ENCODE measurements around the gene CLDN5.
"Not testable (repeated sequence)": the region's sequence is repeated elsewhere in the genome, so short reads cannot be mapped to it uniquely, and the experiment has no call there.

Gene CLDN5

DNA sequence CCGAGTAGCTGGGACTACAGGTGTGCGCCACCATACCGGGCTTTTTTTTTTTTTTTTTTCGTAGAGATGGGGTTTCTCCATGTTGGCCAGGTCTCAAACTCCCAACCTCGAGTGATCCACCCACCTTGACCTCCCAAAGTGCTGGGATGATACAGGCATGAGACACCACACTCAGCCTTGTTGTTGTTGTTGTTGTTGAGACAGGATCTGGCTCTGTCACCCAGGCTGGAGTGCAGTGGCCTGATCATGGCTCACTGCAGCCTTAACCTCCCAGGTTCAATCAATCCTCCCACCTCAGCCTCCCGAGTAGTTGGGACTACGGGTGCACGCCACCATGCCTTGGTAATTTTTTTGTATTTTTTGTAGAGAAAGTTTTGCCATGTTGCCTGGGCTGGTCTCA is 23.4 kb upstream of the CLDN5 start:
- DNase-seq (ENCODE audit: low read depth), result no peak

DNA sequence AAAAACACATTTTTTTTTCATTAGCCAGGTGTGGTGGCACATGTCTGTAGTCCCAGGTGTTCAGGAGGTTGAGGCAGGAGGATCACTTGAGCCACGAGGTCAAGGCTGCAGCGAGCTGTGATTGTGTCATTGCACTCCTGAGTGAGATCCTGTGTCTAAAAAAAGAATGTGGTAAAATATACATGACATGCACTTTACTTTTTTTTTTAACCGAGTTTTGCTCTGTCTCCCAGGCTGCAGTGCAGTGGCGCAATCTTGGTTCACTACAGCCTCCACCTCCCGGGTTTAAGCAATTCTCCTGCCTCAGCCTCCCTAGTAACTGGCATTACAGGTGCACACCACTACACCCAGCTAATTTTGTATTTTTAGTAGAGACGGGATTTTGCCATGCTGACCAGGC is 22.5 kb upstream of the CLDN5 start:
- DNase-seq (ENCODE audit: low read depth), result no peak

DNA sequence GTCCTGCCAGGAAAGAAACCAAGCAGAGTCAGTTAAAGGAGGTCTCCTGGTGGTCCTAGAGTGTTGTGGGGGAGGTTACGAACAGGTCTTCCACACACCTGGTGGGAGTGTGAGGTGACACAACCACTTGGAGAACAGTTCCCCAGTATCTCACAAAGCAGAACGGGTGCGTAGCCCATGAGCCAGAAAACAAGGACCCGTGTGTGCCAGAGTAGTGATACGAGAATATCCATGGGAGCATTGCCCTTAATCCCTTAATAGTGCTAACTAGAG is 21.7 kb upstream of the CLDN5 start:
- no peak for DNase-seq (ENCODE audit: low read depth)

DNA sequence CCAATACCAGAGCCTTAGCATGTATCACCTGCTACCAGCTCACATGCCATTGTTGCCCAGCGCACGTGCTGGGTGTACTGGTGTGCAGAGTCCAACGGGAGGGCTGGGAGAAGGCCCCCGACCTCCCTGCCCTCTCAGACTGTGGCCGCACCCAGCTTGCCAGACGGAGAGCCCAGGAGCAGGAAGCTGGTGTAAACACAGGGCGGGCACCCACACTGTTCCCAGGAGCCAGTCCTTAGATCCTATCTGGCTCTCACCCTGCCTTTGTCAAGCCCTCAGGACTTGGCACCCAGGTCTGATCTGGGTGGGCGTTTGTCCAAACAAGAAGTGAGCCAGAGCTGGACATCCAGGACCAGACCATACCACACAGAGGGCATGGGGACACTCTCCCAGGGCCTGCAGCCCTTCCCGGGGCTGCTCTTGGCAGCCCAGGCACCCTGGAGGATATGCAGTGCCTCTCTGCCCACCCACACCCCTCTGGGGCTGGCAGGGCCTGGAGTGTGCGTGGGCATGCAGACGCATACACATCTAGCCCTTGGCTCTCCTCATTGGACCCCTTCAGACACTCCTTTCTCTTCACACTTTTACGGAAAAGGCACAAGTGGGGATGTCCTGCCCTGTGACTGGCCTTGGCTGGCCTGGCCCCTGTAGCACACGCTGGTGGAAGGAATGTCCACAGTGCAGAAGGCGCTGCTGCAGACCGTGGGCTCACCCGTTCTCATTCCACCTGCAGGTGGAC is 19.9 kb upstream of the CLDN5 start:
- no peak for DNase-seq (ENCODE audit: low read depth)

DNA sequence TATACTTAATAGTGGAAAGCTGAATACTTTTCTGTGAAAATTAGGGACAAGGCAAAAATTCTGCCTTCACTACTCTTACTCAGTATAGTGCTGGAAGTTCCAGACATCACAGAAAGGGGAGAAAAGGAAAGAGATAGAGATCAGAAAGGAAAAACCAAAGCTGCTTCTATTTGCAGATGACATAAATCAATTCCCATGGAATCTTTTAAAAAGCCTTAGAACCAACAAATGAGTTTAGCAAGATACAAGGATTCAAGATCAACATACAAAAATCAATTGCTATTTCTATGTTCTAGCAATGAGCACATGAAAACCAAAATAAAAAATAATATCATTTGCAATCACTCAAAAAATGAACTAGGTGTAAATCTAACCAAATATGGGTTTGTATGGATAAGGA is 16.2 kb upstream of the CLDN5 start:
- no peak for DNase-seq (ENCODE audit: low read depth)

DNA sequence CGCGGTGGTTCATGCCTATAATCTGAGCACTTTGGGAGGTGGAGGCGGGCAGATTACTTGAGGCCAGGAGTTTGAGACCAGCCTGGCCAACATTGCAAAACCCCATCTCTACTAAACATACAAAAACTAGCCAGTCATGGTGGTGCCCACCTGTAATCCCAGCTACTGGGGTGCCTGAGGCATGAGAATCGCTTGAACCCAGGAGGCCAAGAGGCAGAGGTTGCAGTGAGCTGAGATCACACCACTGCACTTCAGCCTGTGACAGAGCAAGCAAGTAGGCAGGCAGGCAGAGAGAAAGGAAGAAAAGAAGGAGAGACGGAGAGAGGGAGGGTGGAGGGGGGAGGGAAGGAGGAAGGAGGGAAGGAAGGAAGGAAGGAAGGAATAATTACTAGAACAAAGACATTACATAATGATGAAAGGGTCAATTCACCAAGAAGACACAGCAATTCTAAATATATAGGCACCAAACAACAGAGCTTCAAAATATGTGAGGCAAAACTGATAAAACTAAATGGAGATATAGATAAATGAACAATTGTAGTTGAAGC is 13.8 kb upstream of the CLDN5 start:
- DNase-seq (ENCODE audit: low read depth), result no peak

DNA sequence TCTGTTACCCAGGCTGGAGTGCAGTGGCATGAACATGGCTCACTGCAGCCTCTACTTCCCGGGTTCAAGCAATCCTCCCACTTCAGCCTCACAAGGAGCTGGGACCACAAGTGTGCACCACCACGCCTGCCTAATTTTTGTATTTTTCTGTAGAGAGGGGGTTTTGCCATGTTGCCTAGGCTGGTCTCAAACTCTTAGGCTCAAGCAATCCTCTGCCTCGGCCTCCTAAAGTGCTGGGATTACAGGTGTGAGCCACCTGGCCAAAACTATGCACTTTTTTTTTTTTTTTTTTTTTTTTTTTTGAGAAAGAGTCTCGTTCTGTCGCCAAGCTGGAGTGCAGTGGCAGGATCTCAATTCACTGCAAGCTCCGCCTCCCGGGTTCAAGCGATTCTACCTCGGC is 12.4 kb upstream of the CLDN5 start:
- DNase-seq (ENCODE audit: low read depth), result no peak

DNA sequence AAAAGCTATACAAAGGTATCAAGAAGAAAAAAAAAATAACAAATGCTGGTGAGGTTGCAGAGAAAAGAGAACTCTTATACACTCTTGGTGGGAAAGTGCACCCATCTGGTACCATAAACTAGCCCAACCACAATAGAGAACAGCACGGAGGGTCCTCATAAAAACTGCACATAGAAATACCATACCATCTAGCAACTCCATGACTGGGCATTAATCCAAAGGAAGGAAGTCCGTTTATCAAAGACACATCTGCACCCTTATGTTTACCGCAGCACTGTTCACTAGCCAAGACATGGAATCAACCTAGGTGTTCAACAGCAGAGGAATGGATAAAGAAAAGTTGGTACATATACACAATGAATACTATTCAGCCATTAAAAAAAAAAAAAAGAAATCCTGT is 10.8 kb upstream of the CLDN5 start:
- DNase-seq (ENCODE audit: low read depth), result no peak

DNA sequence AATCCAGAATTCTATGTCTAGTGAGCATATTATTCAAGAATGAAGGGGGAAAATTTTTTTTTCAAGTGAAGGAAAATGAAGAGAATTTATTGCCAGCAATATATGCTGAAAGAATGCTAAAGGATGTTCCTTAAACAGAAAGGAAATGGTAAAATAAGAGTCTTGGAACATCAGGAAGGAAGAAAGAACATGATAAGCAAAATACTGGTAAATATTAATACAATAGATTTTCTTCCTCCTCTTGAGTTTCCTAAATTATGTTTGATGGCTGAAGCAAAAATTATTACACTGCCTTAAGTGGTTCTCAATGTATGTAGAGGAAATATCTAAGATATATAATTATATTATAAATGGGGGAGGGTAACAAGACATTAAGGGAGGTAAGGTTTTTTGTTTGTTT is 9.6 kb upstream of the CLDN5 start:
- no peak for DNase-seq (ENCODE audit: low read depth)

DNA sequence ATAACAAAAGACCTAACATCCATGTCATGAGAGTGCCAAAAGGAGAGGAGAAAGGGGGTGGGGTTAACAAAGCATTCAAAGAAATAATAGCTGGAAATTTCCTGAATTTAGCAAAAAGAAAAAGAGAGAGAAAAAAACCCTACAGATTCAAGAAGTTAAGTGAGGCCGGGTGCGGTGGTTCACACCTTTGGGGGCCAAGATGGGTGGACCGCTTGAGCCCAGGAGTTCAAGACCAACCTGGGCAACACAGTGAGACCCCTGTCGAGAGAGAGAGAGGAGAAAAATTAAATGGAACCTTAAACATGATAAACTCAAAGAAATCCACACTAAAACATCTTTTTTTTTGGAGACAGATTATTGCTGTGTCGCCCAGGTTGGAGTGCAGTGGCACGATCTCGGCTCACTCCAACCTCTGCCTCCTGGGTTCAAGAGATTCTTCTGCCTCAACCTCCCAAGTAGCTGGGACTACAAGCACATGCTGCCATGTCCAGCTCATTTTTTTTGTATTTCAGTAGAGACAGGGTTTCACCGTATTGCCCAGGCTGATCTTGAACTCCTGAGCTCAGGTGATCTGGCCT is 8.9 kb upstream of the CLDN5 start:
- no peak for DNase-seq (ENCODE audit: low read depth)

DNA sequence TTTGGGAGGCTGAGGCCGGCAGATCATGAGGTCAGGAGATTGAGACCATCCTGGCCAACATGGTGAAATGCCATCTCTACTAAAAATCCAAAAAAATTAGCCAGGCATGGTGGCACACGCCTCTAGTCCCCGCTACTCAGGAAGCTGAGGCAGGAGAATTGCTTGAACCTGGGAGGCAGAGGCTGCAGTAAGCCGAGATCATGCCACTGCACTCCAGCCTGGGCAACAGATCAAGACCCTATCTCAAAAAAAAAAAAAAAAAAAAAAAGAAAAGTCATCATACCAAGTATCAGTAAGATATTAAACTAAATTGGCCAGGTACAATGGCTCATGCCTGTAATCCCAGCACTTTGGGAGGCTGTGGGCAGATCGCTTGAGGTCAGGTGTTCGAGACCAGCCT is 7.1 kb upstream of the CLDN5 start:
- not testable (repeated sequence) for DNase-seq (ENCODE audit: low read depth)

DNA sequence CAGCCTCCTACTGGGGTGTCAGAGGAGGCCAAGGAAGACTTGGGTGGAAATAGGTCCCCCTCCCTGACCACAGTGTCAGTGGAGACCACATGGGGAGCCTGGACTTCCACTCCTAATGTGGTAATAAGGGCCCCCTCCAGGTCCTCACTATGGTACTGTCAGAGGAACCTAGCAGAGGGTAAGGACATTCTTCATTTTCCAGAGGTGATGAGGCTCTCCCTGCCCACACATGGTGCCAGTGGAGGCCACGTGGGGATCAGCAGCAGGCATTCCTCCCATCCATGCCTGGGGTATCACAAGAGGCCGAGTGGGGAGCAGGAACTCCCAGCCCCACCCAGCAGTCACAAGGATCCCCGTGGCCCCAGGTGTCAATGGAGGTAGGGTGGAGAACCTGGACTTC is 6.5 kb upstream of the CLDN5 start:
- no peak for DNase-seq (ENCODE audit: low read depth)

DNA sequence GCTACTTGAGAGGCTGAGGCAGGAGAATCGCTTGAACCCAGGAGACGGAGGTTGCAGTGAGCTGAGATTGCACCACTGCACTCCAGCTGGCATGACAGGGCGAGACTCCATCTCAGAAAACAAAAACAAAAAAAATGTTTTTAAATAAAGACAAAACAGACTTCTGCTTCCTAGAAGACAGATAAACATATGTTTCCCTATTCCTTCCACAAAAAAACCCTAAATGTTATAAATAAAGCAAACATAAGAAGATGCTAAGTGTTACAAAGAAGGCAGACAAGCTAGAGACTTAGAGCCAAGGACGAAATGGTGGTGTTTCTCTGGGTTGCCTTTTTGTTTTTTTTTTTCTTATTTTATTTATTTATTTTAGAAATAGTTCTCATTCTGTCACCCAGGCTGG is 5.6 kb upstream of the CLDN5 start:
- no peak for DNase-seq (ENCODE audit: low read depth)

DNA sequence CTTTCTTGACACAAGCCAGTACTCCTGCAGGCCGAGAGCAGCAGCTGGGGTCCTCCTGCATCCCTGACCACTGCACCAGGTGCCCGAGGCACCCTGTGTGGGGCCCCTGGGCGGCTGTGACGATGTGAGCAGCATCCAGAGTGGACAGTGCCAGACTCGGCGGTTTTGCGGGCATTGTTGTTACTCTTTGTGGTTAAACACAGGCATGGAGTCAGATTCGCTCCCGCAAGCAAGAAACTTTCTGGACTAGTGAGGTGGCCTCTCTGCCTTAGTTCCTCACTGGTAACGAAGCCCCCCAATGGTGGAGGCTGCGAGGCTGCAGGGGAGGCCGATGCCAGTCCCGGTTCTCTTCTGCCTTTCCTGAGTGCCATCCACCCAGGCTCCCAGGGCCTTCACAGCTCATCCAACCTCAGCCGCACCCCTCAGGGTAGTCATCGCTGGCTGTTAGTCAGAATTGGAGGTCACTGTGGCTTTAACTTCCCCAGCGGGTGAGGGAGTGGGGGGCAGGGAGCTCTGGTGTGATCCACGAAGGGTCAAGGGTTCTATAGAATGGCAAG is 3.7 kb upstream of the CLDN5 start:
- no peak for DNase-seq (ENCODE audit: low read depth)

DNA sequence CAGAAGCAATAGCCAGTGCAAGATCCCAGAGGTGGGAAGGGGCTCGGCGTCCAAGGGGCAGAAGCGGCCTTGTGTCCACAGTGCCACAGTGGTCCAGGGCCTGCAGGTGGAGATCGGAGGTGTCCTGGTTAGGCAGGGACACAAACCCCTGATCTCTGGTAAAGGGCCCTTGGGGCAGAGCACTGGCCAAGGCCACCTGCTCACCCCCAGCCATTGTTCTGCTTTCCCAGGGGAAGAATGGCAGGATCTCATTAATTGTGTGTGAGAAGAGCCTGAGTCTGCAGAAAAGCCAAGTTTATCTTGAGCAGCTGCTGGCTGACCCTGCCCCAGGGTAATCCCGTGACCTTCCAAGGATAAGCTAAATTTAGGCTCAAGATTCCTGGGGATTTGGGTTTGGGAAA is 3.1 kb upstream of the CLDN5 start:
- no peak for DNase-seq (ENCODE audit: low read depth)

DNA sequence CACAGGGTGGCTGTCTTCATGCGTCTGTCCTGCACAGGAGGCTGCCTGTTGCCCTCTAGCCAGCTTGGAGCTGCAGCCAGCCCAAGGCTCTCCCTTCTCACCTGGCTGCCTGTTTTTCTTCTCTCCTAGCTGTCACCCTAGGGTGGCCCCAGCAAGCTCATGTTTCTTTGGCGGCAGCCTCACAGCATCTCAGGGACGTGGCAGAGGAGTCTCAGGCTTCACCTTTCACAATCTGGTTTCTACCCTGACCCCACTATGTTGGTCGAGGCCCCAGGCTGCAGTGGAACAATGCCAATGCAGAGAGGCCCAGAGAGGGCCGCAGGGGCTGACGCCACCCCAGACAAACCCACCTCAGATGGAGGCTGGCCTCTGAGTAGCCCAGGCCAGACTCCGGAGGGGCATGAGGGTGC is 2.5 kb upstream of the CLDN5 start:
- DNase-seq (ENCODE audit: low read depth), result no peak

DNA sequence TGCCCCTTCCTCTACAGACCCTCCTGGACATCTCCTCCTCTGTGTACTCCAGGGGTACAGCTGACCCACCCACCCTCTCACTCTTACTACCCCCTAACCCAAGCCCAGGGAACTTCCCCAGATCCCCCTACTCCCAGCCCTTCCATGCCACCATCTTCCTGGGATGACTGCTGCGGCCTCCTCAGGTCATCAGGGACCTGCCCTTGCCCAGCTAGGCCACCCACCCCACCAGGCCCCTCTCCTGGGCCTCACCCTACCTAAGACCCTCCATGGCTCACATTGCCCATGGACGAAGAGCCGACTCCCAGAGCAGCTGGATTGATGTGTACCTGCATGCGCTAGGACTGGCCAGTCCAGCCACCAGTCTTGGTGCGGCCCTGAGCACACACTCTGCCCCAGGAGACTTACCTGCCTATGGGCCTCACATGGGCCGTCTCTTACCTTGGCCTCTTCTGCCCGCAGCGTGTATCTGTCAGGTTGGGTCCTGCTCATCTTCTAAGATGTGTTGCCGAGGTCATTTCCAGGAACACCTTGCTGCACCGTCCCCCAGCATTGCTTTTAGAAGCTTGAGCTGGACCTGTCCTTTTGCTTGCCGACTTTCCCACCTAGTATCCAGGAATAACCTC is 2.0 kb upstream of the CLDN5 start:
- DNase-seq (ENCODE audit: low read depth), result no peak

DNA sequence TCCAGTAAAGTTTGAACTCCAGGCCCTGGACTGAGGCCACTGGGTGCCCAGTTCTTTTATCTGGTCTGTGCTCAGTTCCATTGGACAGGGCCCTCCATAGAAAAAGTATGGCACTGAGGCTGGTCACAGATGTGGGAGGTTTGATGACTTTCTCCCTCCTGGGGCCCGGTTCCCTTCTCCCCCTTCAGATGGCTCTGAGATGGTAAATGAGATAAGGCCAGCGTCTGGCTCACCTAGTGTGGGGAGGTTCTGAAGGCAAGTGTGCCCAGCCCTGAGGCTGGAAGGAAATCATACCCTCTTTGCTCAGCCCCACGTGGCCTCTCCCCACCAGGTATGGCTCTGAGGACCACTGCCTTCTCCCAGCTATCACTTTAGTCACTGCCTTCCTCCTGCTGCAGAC is 1.5 kb upstream of the CLDN5 start:
- no peak for DNase-seq (ENCODE audit: low read depth)

DNA sequence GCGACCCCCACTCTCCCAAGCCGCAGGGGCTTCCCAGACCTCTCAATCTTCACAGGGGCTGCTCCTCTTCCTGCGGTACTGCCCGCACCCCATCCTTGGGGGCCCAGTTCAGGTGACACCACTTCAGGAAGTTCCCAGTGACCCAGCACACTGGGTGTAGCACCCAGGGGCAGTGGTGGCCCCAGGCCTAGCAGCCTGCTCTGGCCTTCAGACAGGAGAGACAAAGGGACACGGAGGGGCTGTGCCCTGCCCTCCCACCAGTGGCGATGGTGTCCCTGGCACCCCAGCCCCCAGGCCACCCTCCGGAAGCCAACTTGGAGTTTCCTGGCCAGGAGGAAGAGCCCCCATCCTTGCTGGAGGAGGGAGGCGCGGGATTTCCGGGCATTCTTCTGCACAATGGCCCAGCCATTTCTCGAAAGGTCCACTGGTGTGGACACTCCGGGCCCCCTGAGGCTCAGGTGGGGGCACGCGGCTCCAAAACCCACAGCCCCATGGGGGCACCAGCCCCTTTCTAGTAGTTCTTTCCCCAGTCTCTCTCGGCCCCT is 978 bp upstream of the CLDN5 start:
- DNase-seq (ENCODE audit: low read depth), result no peak

DNA sequence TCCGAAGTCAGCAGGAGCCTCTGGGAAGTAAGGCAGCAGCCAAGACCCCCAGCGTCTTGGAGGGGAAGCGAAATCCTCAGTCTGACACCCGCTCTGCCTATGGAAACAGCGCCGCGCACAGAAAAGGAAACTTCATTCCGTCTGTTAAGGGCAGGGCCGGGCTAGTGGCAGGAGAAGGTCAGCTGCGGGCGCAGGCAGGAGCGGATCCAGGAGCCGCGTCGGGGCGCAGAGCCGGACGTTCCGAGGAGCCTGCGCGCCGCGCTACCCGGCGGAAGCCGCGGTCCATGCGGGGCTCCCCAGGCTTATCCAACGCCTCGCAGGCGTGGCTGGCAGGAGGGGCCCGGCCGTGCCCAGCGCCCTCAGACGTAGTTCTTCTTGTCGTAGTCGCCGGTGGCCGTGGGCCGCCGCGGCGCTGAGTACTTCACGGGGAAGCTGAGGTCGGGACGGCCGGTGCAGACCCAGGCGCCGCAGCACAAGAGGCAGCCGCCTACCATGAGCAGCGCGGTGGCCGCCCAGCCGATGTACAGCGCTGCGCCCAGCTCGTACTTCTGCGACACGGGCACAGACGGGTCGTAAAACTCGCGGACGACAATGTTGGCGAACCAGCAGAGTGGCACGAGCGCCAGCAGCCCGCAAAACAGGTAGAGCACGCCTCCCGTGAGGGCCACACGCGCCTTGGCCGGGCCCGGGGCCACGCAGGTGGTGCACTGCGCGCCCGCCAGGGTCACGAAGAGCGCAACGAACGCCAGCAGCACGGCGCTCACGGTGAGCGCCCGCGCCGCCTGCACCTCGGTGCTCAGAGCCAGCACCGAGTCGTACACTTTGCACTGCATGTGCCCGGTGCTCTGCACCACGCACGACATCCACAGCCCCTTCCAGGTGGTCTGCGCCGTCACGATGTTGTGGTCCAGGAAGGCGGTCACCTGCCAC is 705 bp downstream of the CLDN5 start:
- no peak for DNase-seq (ENCODE audit: low read depth)

DNA sequence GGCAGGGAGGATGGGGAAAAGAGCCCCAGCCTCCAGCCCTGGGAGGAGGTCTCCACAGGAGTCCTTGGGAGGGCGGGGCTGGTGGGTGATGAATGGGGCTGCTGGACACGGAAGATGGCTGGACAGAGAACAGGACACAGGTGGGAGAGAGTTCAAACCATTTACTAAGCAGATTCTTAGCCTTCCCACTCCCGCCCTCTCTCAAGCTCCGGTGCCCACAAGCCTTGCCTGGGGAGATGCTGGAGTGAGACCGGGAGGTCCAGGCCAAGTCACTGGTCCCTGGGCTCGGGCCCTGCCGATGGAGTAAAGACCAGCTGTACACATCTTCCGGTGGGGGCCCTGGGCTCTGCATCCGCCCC is 1.4 kb downstream of the CLDN5 start:
- no peak for DNase-seq (ENCODE audit: low read depth)

DNA sequence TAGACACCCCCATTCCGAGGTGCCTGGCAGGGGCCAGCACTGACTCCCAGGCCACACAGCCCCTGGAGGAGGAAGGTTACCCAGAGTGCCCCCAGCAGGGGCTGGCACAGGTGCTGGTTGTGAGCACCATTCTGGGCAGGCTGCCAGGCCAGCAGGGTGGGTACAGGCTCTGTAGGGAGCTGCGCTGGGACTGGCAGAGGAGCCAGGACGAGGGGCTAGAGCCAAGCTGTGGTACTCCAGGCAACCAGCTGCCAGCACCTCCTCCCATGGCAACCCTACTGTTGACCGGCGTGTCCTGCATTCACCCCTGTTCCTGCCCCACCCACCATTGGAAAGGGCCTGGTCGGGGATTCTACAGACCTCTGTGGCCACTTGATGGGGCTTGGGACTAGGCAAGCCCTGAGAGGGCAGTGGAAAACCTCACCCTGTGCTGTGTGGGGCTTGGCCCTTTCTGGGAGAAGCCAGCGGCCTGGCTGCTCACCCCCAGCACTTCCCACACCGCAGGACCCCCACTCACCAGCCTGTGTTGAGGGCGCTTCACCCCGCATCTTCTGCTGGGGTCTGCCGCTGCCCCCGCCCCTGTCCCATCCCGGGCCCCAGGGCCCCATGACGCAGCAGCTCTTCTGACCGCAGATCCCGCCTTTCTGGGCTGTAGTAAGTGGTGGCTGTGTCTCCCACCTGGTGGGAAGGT is 1.9 kb downstream of the CLDN5 start:
- DNase-seq (ENCODE audit: low read depth), result no peak
